RWPE1 (cell line): ENCODE results near the gene SHISA9.

ENCODE experiments used
- CTCF ChIA-PET: fragments of 350-600 bp; sonication (Branson Sonifier 250); formaldehyde crosslinking; extraction: SDS; loops from one replicate; lab custom pipeline; 2021; lab: Yijun Ruan, JAX
- POLR2A ChIA-PET: fragments of 400-600 bp; formaldehyde crosslinking; extraction: SDS; loops from one replicate; lab custom pipeline; 2020; ENCODE audit warnings: antibody characterized with exemption; ENCODE audit not compliant: low non-redundant PET; lab: Yijun Ruan, JAX
- DNase-seq: peaks from one replicate; pipeline ENCODE4 v3.0.0; 2012; ENCODE audit warnings: low spot score
- H3K27ac ChIP-seq: fragments of 450-650 bp; 2 replicates; pipeline ENCODE4 v1.5.1; 2017
- TF ChIP-seq, protein P1 (sequence below): fragments of 450-650 bp; conservative IDR thresholded peaks from 2 replicates; pipeline ENCODE4 v1.5.1; 2017; ENCODE audit warnings: low read depth, mild to moderate bottlenecking

Gene SHISA9

GRCh38 chr16:13254998-13255614 is 353.7 kb downstream of the SHISA9 start:
- TF ChIP-seq, protein P1, sequence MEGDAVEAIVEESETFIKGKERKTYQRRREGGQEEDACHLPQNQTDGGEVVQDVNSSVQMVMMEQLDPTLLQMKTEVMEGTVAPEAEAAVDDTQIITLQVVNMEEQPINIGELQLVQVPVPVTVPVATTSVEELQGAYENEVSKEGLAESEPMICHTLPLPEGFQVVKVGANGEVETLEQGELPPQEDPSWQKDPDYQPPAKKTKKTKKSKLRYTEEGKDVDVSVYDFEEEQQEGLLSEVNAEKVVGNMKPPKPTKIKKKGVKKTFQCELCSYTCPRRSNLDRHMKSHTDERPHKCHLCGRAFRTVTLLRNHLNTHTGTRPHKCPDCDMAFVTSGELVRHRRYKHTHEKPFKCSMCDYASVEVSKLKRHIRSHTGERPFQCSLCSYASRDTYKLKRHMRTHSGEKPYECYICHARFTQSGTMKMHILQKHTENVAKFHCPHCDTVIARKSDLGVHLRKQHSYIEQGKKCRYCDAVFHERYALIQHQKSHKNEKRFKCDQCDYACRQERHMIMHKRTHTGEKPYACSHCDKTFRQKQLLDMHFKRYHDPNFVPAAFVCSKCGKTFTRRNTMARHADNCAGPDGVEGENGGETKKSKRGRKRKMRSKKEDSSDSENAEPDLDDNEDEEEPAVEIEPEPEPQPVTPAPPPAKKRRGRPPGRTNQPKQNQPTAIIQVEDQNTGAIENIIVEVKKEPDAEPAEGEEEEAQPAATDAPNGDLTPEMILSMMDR = no peak
- H3K27ac ChIP-seq = no peak overlapping the region
- POLR2A ChIA-PET = no interaction called here
- CTCF ChIA-PET = no interaction called here
- no peak for DNase-seq

- H3K27ac ChIP-seq = no peak overlapping the region
- CTCF ChIA-PET = no interaction called here
- TF ChIP-seq, protein P1 = no peak
- POLR2A ChIA-PET = no interaction called here
- no peak for DNase-seq
These were observed 361.1 kb downstream of the SHISA9 start for GRCh38 chr16:13262270-13263090.

- no peak for DNase-seq
- TF ChIP-seq, protein P1 = no peak
- H3K27ac ChIP-seq = no peak overlapping the region
- ChIA-PET CTCF (no interaction called here), POLR2A (no interaction called here)
These were observed 363.6 kb downstream of the SHISA9 start for GRCh38 chr16:13264749-13265552.

GRCh38 chr16:13269359-13269758 is 368.0 kb downstream of the SHISA9 start:
- CTCF ChIA-PET = no interaction called here
- POLR2A ChIA-PET = no interaction called here
- TF ChIP-seq, protein P1 = no peak
- no peak for DNase-seq
- no peak overlapping the region for H3K27ac ChIP-seq

DNA sequence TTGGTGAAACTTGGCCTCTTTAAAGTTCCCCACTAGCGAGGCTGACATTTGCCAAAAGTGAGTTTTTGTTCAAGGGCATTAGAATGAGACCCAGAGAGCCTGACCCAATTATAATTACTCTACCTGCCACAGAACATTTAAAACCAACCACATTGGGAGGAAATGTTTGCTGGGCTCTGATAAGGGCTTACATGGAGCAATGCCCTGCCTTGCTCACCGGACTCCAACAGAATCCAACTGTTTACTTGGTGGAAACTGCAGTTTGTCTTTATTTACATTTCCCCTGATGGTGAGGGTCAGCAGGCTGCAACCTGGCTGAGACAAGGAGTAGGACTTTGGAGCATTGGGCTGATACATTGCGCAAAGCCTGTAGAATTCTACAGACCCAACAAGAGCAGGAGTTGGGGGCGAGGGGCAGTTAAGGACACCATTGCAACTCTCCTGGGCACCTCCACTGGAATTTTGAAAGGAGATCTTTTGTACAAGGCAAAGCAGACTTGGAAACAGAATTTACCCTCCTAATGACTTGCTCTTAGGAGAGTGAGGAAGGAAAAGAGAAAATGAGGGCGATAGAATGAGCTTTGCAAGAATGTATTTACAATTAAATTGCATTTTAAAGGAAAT is 368.6 kb downstream of the SHISA9 start:
- DNase-seq = no peak
- POLR2A ChIA-PET = no interaction called here
- TF ChIP-seq, protein P1 = no peak
- no peak overlapping the region for H3K27ac ChIP-seq
- CTCF ChIA-PET = no interaction called here

- ChIA-PET POLR2A (no interaction called here), CTCF (no interaction called here)
- TF ChIP-seq, protein P1 = no peak
- no peak overlapping the region for H3K27ac ChIP-seq
- no peak for DNase-seq
These were observed 369.2 kb downstream of the SHISA9 start for GRCh38 chr16:13270602-13271001.
